NCI-H2171 (cell line): ENCODE measurements around the gene ATP5MG.
"Not testable (repeated sequence)": the region's sequence is repeated elsewhere in the genome, so short reads cannot be mapped to it uniquely, and the experiment has no call there.

Source experiments
- DNase-seq: peaks from one replicate; lab custom pipeline; 2025; lab: John Stamatoyannopoulos, UW

Gene ATP5MG

GRCh38 chr11:118410055-118410745, 8.8 kb downstream of the ATP5MG start:
- DNase-seq = no peak

- DNase-seq = no peak
Observed at GRCh38 chr11:118411530-118411929, 10.1 kb downstream of the ATP5MG start.

- DNase-seq = no peak
Observed at GRCh38 chr11:118412921-118413320, 11.5 kb downstream of the ATP5MG start.

GRCh38 chr11:118415062-118415738, 13.8 kb downstream of the ATP5MG start:
- DNase-seq = no peak

- DNase-seq = no peak
Observed at GRCh38 chr11:118415739-118416068, 14.3 kb downstream of the ATP5MG start.

GRCh38 chr11:118416900-118417299, 15.5 kb downstream of the ATP5MG start:
- not testable (repeated sequence) for DNase-seq

- no peak for DNase-seq
Observed at GRCh38 chr11:118417801-118418200, 16.4 kb downstream of the ATP5MG start.

GRCh38 chr11:118418766-118419165, 17.4 kb downstream of the ATP5MG start:
- no peak for DNase-seq

GRCh38 chr11:118427707-118428106, 26.3 kb downstream of the ATP5MG start:
- DNase-seq = no peak

GRCh38 chr11:118430956-118431355, 29.6 kb downstream of the ATP5MG start:
- no peak for DNase-seq

GRCh38 chr11:118434123-118434552, 32.7 kb downstream of the ATP5MG start:
- DNase-seq = no peak

- DNase-seq = no peak
Observed at GRCh38 chr11:118434553-118435289, 33.3 kb downstream of the ATP5MG start.

- DNase-seq = peak; percentile 73
Observed at GRCh38 chr11:118435290-118435892, 34.0 kb downstream of the ATP5MG start.

- peak; percentile 89 for DNase-seq
Observed at GRCh38 chr11:118435893-118436624, 34.7 kb downstream of the ATP5MG start, which contains the start of gene KMT2A. KMT2A (plus strand) TSS chr11:118436492; CDS start chr11:118436513, 21 bp downstream.

- DNase-seq = no peak
Observed at GRCh38 chr11:118436639-118437207, 35.3 kb downstream of the ATP5MG start.

GRCh38 chr11:118437208-118438125, 36.1 kb downstream of the ATP5MG start:
- DNase-seq = no peak

GRCh38 chr11:118438314-118438931, 37.0 kb downstream of the ATP5MG start:
- DNase-seq = no peak

GRCh38 chr11:118439646-118440045, 38.2 kb downstream of the ATP5MG start:
- DNase-seq = no peak

GRCh38 chr11:118441770-118442275, 40.4 kb downstream of the ATP5MG start:
- DNase-seq = no peak

GRCh38 chr11:118442301-118442700, 40.9 kb downstream of the ATP5MG start:
- no peak for DNase-seq
